ENCODE results near the gene NR0B2. TPM values are rescaled to one million over a fixed set of nuclear protein-coding genes. Genes with fewer than 3 reads are reported as not detected.

NR0B2 gene
- total RNA-seq, 4 donors from 2014 or later: not detected

DNA sequence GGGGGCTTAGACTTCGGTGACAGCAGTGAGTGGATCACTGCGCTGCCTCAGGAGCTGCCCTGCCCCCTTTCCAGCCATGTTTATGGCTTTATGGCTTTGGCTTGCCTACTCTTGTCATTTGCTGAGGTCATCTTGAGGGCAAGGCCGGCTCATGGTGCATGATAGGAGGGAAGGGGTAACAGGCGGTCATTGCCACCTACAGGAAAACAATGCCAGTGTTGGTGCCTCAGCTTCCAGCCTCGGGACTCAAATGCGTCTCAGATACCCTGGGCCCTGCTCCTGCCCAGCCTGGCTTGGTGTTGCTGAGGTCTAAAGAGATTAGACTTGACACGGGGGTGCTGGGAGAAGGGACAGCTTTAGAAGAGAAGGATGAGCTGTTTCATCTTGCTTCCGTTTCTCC, 32.0 kb upstream of the NR0B2 start:
- H3K36me3 ChIP-seq: no peaks in the 10 kb centered on the region
- H3K27ac ChIP-seq: no peak overlapping the region

DNA sequence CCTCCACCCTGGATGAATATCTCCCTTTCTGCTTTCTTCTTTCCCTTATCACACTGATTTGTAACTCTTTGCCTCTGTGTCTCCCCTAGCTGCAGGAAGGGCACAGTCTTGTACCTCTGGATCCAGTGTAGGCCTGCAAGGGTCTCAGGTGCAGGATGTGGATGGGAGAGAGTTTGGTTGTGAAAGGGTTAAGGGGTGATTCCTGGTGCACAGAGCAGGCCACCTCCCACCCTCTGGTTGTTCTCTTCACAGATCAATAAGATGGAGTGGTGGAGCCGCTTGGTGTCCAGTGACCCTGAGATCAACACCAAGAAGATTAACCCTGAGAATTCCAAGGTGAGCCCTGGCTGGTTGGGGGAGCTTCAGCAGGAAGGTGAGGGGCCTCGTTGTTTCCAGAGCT, 31.4 kb upstream of the NR0B2 start:
- no peaks in the 10 kb centered on the region for H3K9me3 ChIP-seq
- H3K27ac ChIP-seq: no peak overlapping the region
- no peaks in the 10 kb centered on the region for H3K4me1 ChIP-seq
- no peak for DNase-seq
- no peak for TF ChIP-seq POLR2A (IDR thresholded peaks at IDR 0.05)
- TF ChIP-seq, protein P1, sequence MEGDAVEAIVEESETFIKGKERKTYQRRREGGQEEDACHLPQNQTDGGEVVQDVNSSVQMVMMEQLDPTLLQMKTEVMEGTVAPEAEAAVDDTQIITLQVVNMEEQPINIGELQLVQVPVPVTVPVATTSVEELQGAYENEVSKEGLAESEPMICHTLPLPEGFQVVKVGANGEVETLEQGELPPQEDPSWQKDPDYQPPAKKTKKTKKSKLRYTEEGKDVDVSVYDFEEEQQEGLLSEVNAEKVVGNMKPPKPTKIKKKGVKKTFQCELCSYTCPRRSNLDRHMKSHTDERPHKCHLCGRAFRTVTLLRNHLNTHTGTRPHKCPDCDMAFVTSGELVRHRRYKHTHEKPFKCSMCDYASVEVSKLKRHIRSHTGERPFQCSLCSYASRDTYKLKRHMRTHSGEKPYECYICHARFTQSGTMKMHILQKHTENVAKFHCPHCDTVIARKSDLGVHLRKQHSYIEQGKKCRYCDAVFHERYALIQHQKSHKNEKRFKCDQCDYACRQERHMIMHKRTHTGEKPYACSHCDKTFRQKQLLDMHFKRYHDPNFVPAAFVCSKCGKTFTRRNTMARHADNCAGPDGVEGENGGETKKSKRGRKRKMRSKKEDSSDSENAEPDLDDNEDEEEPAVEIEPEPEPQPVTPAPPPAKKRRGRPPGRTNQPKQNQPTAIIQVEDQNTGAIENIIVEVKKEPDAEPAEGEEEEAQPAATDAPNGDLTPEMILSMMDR (IDR thresholded peaks at IDR 0.05): no peak
- H3K27me3 ChIP-seq: no peaks in the 10 kb centered on the region
- H3K36me3 ChIP-seq: no peaks in the 10 kb centered on the region
- H3K4me3 ChIP-seq: no peak overlapping the region
- intact Hi-C loops (cut with DNase I; ENCODE audit: low total_unique reads): no loop called here

More for the DNA sequence above, 32.0 kb upstream of the NR0B2 start:
- H3K9me3 ChIP-seq: no peaks in the 10 kb centered on the region
- no peak for DNase-seq
- no peak overlapping the region for H3K4me3 ChIP-seq
- TF ChIP-seq POLR2A (IDR thresholded peaks at IDR 0.05): no peak
- TF ChIP-seq, protein P1 (IDR thresholded peaks at IDR 0.05): no peak
- no peaks in the 10 kb centered on the region for H3K27me3 ChIP-seq
- intact Hi-C loops (cut with DNase I; ENCODE audit: low total_unique reads): no loop called here
- no peaks in the 10 kb centered on the region for H3K4me1 ChIP-seq

DNA sequence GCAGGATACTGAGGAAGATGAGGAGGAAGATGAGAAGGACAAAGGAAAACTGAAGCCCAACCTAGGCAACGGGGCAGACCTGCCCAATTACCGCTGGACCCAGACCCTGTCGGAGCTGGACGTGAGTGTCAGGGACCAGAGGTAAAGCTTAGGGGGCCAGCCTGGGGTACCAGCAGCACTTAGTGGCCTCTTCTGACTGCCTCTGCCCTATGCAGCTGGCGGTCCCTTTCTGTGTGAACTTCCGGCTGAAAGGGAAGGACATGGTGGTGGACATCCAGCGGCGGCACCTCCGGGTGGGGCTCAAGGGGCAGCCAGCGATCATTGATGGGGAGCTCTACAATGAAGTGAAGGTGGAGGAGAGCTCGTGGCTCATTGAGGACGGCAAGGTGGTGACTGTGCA, 28.9 kb upstream of the NR0B2 start:
- Histone ChIP-seq H3K4me1 (no peaks in the 10 kb centered on the region), H3K4me3 (no peak overlapping the region), H3K27me3 (no peaks in the 10 kb centered on the region), H3K36me3 (no peaks in the 10 kb centered on the region), H3K27ac (no peak overlapping the region), H3K9me3 (no peaks in the 10 kb centered on the region)
- no peak for DNase-seq
- intact Hi-C loops (cut with DNase I; ENCODE audit: low total_unique reads): no loop called here
- TF ChIP-seq, protein P1 (IDR thresholded peaks at IDR 0.05): no peak
- TF ChIP-seq POLR2A (IDR thresholded peaks at IDR 0.05): no peak

DNA sequence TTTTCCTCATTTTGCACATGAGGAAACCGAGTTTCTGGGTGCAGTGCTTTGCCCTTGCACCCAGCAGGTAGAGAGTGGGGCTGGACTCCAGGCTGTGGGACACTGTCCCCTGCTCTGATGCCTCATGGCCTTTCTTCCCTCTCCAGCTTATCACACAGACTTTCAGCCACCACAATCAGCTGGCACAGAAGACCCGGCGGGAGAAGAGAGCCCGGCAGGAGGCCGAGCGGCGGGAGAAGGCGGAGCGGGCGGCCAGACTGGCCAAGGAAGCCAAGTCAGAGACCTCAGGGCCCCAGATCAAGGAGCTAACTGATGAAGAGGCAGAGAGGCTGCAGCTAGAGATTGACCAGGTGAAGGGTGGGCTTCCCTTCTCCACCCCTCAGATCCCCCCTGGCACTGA, 27.5 kb upstream of the NR0B2 start:
- H3K27me3 ChIP-seq: no peaks in the 10 kb centered on the region
- no peak overlapping the region for H3K4me3 ChIP-seq
- intact Hi-C loops (cut with DNase I; ENCODE audit: low total_unique reads): no loop called here
- H3K4me1 ChIP-seq: no peaks in the 10 kb centered on the region
- TF ChIP-seq POLR2A (IDR thresholded peaks at IDR 0.05): no peak
- TF ChIP-seq, protein P1 (IDR thresholded peaks at IDR 0.05): no peak
- H3K27ac ChIP-seq: no peak overlapping the region
- DNase-seq: no peak
- no peaks in the 10 kb centered on the region for H3K9me3 ChIP-seq
- no peaks in the 10 kb centered on the region for H3K36me3 ChIP-seq

DNA sequence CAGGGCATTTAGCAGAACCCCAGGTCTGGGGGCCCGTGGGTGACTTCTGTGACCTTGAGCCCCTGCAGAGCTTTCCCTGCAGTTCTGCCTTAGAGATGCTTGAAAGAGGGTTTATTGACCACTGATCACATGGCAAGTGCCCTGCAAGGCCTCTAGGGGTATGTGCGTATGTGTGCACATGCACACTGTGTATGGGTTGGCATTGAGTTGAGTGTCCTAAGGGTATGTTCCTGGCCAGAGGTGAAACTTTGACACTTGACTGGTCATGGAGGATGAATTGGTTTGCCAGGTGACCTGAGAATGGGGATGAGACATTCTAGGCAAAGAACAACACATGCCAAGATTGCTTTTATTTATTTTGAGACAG, 24.9 kb upstream of the NR0B2 start:
- no peak for DNase-seq
- no peak overlapping the region for H3K4me3 ChIP-seq
- intact Hi-C loops (cut with DNase I; ENCODE audit: low total_unique reads): no loop called here
- no peaks in the 10 kb centered on the region for H3K36me3 ChIP-seq
- no peak overlapping the region for H3K27ac ChIP-seq
- TF ChIP-seq, protein P1 (IDR thresholded peaks at IDR 0.05): no peak
- no peaks in the 10 kb centered on the region for H3K4me1 ChIP-seq
- H3K9me3 ChIP-seq: no peaks in the 10 kb centered on the region
- no peaks in the 10 kb centered on the region for H3K27me3 ChIP-seq

Data from uterus (tissue), 4 donors.